Transverse colon (tissue), 4 donors: ENCODE measurements around the gene ARFGAP2. TPM values are rescaled to one million over a fixed set of nuclear protein-coding genes. Genes with fewer than 3 reads are reported as not detected.

Experiments used
- DNase-seq: peaks from one replicate; pipeline ENCODE4 v3.0.0-alpha.2; 2019
- H3K27ac ChIP-seq, 4 donors: fragments of 200-600 bp; sonication (generic); 2 replicates each; pipeline ENCODE4 v1.5.1; 2016 to 2018; ENCODE audit warnings: inconsistent platforms in 4 of 4
- H3K27me3 ChIP-seq: fragments of 200-600 bp; sonication (generic); 2 replicates; pipeline ENCODE4 v1.5.1; 2017; ENCODE audit warnings: inconsistent platforms
- H3K36me3 ChIP-seq, 4 donors: fragments of 200-600 bp; sonication (generic); 2 replicates each; pipeline ENCODE4 v1.5.1; 2017 to 2019; ENCODE audit warnings: inconsistent platforms in 4 of 4
- H3K4me1 ChIP-seq, 4 donors: fragments of 200-600 bp; sonication (generic); 2 replicates each; pipeline ENCODE4 v1.5.1; 2017 to 2020; ENCODE audit warnings: inconsistent platforms in 4 of 4
- H3K4me3 ChIP-seq, 4 donors: fragments of 200-600 bp; sonication (generic); 1 replicate in 1 of 4; 2 replicates in 3 of 4; pipeline versions ENCODE4 v1.5.1 to v1.6.1; 2017 to 2019; ENCODE audit warnings: inconsistent platforms in 4 of 4
- H3K9me3 ChIP-seq, 2 donors: fragments of 200-600 bp; sonication (generic); 2 replicates each; pipeline ENCODE4 v1.5.1; 2017 to 2019; ENCODE audit warnings: inconsistent platforms in 2 of 2
- CTCF ChIP-seq, 5 experiments: fragments of 200-600 bp in 3 of 5; fragments of 450-650 bp in 2 of 5; sonication (generic) in 3 of 5; IDR thresholded peaks; 1 replicate in 2 of 5; 2 replicates in 3 of 5; pipeline ENCODE4 v1.5.1; 2016 to 2017; ENCODE audit warnings: antibody characterized with exemption in 5 of 5, inconsistent platforms in 3 of 5, mild to moderate bottlenecking in 2 of 5, moderate library complexity in 1 of 5
- EP300 ChIP-seq: sonication (generic); formaldehyde crosslinking; IDR thresholded peaks from one replicate; pipeline ENCODE4 v1.6.1; 2017; ENCODE audit warnings: antibody characterized with exemption, low read depth
- POLR2A ChIP-seq: fragments of 450-650 bp; IDR thresholded peaks from one replicate; pipeline ENCODE4 v1.6.1; 2016; ENCODE audit warnings: antibody characterized with exemption, mild to moderate bottlenecking, moderate library complexity
- POLR2AphosphoS5 ChIP-seq, 3 donors: sonication (generic); formaldehyde crosslinking; IDR thresholded peaks; one replicate each; pipeline ENCODE4 v1.6.1; 2016; ENCODE audit warnings: antibody characterized with exemption in 3 of 3
- WGBS, 2 donors: methylation state at CpG; one replicate each; pipeline ENCODE4 v1.1.5; 2018; ENCODE audit warnings: low coverage in 1 of 2; 5-methylcytosine and 5-hydroxymethylcytosine counted together
- in situ Hi-C, 4 donors: fragments of 200-750 bp; cut with MboI; loops; one replicate each; pipeline versions ENCODE4 v1.15.0 to v1.15.1; 2017; ENCODE audit warnings: low sequenced_read_pairs in 3 of 4, low pct_ligation_motif_present in 1 of 4, low pct_unique_long_range_greater_than_20kb in 1 of 4
- intact Hi-C: fragments of 100-400 bp; cut with DNase I; formaldehyde crosslinking; loops from one replicate; pipeline ENCODE4 v1.15.1; 2023; ENCODE audit warnings: low total_unique reads
- total RNA-seq, 4 donors: library from RNA; depleted of rRNA; stranded (reverse); fragments of >200 nt; gene quantifications; one replicate each; pipeline ENCODE4 v1.1.0, GENCODE V29; 2016

The ARFGAP2 gene
- total RNA-seq, 4 donors from 2014 or later, result 123 to 213 (median 132) TPM

GRCh38 chr11:47189100-47189834 lies 12.6 kb upstream of the ARFGAP2 start:
- Histone ChIP-seq H3K27me3 (peaks cover 45% of the 10 kb centered on the region), H3K36me3 (no peaks in the 10 kb centered on the region), H3K9me3 (no peaks in the 10 kb centered on the region), H3K27ac (peak overlapping the region; percentile 25 to 92 (median 68)), H3K4me1 (peaks cover 10 to 42% (median 31%) of the 10 kb centered on the region in 4 donors), H3K4me3 (no peak overlapping the region)
- TF ChIP-seq EP300 (peak; percentile 71), POLR2AphosphoS5 (IDR thresholded peaks at IDR 0.05) (peak; percentile 56 to 83 (median 78)), POLR2A (no peak)
- intact Hi-C loops, result no loop called here
- DNase-seq, result no peak
- in situ Hi-C loops, result loop anchor here in 1 of 4 donors (25.0 kb wide), 1 partner anchor 173 kb away; the partner anchor contains the start of gene MYBPC3
- 53 to 60% methylated on average over 4 to 11 of the region's 11 CpGs for WGBS, 2 donors

GRCh38 chr11:47188259-47188658 lies 11.6 kb upstream of the ARFGAP2 start:
- TF ChIP-seq EP300, result no peak
- no peak for TF ChIP-seq CTCF (IDR thresholded peaks at IDR 0.05)
- TF ChIP-seq POLR2AphosphoS5 (IDR thresholded peaks at IDR 0.05), result no peak
- no peak for TF ChIP-seq POLR2A
- Histone ChIP-seq H3K9me3 (no peaks in the 10 kb centered on the region), H3K36me3 (no peaks in the 10 kb centered on the region), H3K27me3 (peaks cover 46% of the 10 kb centered on the region), H3K4me3 (no peak overlapping the region), H3K27ac (peak overlapping the region; percentile 80 to 92 (median 89)), H3K4me1 (peaks cover 10 to 43% (median 34%) of the 10 kb centered on the region in 4 donors)
- in situ Hi-C loops (loop anchor here in 1 of 4 donors (25.0 kb wide), 1 partner anchor 174 kb away; the partner anchor contains the start of gene MYBPC3), intact Hi-C loops (no loop called here)
- 95 to 100% methylated on average over 1 of the region's 1 CpG for WGBS, 2 donors
- no peak for DNase-seq

- intact Hi-C loops (no loop called here), in situ Hi-C loops (loop anchor here in 1 of 4 donors (25.0 kb wide), 1 partner anchor 175 kb away; the partner anchor contains the start of gene MYBPC3)
- TF ChIP-seq CTCF (IDR thresholded peaks at IDR 0.05) (no peak), EP300 (no peak), POLR2A (no peak), POLR2AphosphoS5 (IDR thresholded peaks at IDR 0.05) (no peak)
- no peaks in the 10 kb centered on the region for H3K36me3 ChIP-seq
- H3K4me3 ChIP-seq, result peak overlapping the region in 2 of 4 donors; percentile 60 to 91
- DNase-seq, result no peak
- H3K27me3 ChIP-seq, result peaks cover 46% of the 10 kb centered on the region
- H3K9me3 ChIP-seq, result no peaks in the 10 kb centered on the region
- peaks cover 10 to 43% (median 34%) of the 10 kb centered on the region in 4 donors for H3K4me1 ChIP-seq
- H3K27ac ChIP-seq, result peak overlapping the region; percentile 80 to 92 (median 89)
- WGBS, 2 donors, result 28 to 50% methylated on average over 1 to 5 of the region's 5 CpGs
Observed at GRCh38 chr11:47187723-47188122, 11.0 kb upstream of the ARFGAP2 start.

- H3K4me3 ChIP-seq, result peak overlapping the region; percentile 35 to 91 (median 69)
- 2% methylated on average over 18 to 60 of the region's 63 CpGs for WGBS, 2 donors
- intact Hi-C loops, result no loop called here
Observed at GRCh38 chr11:47186700-47187695, 10.3 kb upstream of the ARFGAP2 start.

More at GRCh38 chr11:47186700-47187695, 10.3 kb upstream of the ARFGAP2 start:
- peaks cover 10 to 43% (median 34%) of the 10 kb centered on the region in 4 donors for H3K4me1 ChIP-seq
- in situ Hi-C loops, result loop anchor here in 1 of 4 donors (25.0 kb wide), 1 partner anchor 175 kb away; the partner anchor contains the start of gene MYBPC3
- no peaks in the 10 kb centered on the region for H3K9me3 ChIP-seq
- peaks cover 46% of the 10 kb centered on the region for H3K27me3 ChIP-seq
- TF ChIP-seq POLR2AphosphoS5 (IDR thresholded peaks at IDR 0.05) (peak in 2 of 3 donors; percentile 3 to 43), CTCF (IDR thresholded peaks at IDR 0.05) (no peak)
- no peaks in the 10 kb centered on the region for H3K36me3 ChIP-seq
- peak; percentile 51 for DNase-seq
- H3K27ac ChIP-seq, result peak overlapping the region; percentile 80 to 92 (median 89)
